ENCODE measurements around the gene SCN1A.

Gene SCN1A

DNA sequence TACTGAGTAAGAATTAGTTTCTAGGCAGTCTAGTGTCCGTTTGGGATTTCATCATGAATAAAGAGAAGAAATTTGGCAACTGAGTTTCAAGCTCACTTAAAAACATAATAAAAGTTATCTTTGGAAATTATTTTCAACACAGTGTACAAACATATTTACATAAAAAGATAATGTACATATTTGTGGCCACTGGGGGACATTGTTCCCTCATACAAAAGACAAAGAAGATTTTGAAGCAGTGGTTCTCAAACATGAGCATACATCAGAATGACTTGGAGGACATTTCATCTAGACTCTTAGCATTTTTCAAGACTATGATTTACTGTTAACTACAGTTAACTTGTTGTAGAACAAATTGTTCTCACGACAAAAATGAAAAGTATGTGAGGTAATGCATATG is 158.6 kb downstream of the SCN1A start:
- DNase-seq, result no peak

- no peak for DNase-seq
Observed at GRCh38 chr2:165967746-165968145, 160.1 kb downstream of the SCN1A start.

- no peak for DNase-seq
Observed at GRCh38 chr2:165961818-165962217, 166.0 kb downstream of the SCN1A start.

- DNase-seq, result no peak
Observed at GRCh38 chr2:165959371-165959770, 168.4 kb downstream of the SCN1A start.

DNA sequence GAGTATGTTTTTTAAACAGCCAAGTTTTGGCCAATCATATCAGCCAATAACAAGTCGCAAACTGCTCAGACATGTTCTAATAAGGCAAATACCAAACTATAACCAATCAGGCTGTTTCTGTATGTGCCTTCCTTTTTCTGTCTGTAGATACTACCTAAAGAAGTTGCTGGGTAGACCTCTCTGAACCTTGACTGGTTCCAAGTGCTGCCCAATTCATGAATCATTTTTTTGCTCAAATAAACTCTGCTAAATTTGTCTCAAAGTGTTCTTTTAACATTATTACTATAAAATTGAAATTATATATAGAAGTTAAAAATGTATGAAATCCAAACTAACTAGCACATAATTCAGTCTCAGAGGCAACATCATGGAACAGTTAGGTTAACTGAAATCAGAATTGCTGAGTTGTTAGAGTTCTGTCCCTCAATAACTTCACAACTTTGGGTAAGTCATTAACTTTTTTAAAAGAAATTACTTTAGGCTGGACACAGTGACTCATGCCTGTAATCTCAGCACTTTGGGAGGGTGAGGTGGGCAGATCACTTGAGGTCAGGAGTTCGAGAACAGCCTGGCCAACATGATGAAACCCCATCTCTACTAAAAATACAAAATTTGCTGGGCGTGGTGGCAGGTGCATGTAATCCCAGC is 169.4 kb downstream of the SCN1A start:
- no peak for DNase-seq

DNA sequence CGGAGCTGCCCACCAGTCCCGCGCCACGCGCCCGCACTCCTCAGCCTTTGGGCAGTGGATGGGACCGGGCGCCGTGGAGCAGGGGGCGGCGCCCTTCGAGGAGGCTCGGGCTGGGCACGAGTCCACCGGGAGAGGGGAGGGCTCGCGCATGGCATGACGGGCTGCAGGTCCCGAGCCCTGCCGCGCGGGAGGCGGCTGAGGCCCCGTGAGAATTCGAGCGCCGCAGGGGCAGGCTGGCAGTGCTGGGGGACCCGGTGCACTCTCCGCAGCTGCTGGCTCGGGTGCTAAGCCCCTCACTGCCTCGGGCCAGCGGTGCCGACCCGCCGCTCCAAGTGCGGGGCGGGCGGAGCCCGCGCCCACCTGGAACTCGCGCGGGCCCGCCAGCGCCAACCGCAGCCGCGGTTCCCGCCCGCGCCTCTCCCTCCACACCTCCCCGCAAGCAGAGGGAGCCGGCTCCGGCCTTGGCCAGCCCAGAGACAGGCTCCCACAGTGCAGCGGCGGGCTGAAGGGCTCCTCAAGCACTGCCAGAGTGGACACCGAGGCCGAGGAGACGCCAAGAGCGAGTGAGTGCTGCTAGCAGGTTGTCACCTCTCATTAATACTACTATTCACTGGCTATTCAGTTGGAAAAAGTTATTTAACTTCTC is 170.7 kb downstream of the SCN1A start:
- DNase-seq, result no peak

GRCh38 chr2:165953655-165954606 is 173.9 kb downstream of the SCN1A start, which contains the start of gene TTC21B:
TTC21B (minus strand) TSS chr2:165953776; CDS start chr2:165953705, 71 bp downstream.
- DNase-seq, result peak; percentile 93

GRCh38 chr2:165953306-165953654 is 174.5 kb downstream of the SCN1A start:
- no peak for DNase-seq

DNA sequence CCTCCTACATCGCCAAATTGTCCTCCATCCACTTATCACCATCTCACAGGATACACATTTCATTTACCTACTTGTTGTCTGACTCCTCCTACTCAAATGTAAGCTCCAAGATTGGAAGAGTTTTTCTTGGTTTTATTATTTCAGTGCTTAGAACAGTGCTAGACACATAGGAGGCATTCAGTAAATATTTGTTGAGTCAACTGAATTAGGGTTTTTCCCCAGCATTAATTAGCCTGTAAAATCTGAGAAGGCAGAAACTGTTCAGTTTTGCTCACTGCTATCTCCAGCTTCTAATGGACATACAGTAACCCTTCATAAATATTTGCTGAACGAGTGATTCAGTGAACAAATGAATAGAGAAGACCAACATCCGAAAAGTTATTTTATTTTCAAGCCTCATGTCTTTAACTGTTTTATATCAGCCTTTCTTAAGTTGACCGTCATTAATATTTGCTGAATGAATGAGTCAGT is 175.0 kb downstream of the SCN1A start:
- no peak for DNase-seq

DNA sequence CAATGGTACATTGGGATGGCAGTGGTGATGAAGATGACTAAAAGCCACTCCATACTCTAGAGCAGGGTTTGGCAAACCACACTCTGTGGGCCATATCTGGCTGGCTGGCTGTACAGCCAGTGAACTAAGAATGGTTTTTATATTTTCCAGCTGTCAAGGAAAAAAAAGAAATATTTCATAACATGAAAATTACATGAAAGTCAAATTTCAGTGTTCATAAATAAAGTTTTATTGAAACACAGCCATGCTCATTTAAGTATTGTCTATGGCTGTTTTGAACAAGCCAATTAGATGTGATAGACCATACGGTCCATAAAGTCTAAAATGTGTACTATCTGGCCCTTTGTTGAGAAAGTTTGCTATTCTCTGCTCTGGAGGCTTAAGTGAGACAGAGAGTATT is 175.7 kb downstream of the SCN1A start:
- DNase-seq, result no peak

GRCh38 chr2:165950438-165950837 is 177.4 kb downstream of the SCN1A start:
- DNase-seq, result no peak

GRCh38 chr2:165941827-165942226 is 186.0 kb downstream of the SCN1A start:
- no peak for DNase-seq

GRCh38 chr2:165938237-165938636 is 189.6 kb downstream of the SCN1A start:
- DNase-seq, result no peak

Measured in activated T-cell treated with anti-CD3 and anti-CD28 coated beads for 4 hours (primary cell).